GM18526 (cell line): ENCODE data around the gene LRRC1.

ENCODE experiments used
- POLR2A ChIP-seq: IDR thresholded peaks from 3 replicates; pipeline ENCODE4 v1.6.1; 2011; ENCODE audit not compliant: insufficient read length; ENCODE audit errors: extremely low read depth

The LRRC1 gene

GRCh38 chr6:53794720-53795339 is at the start of gene LRRC1:
LRRC1 (plus strand) TSS chr6:53795005; CDS start chr6:53795257, 252 bp downstream.
- TF ChIP-seq POLR2A = peak; percentile 75

- no peak for TF ChIP-seq POLR2A
Observed at GRCh38 chr6:53746442-53747103, 48.2 kb upstream of the LRRC1 start.

GRCh38 chr6:53750052-53750650 is 44.7 kb upstream of the LRRC1 start:
- TF ChIP-seq POLR2A = no peak

GRCh38 chr6:53751417-53751816 is 43.4 kb upstream of the LRRC1 start:
- TF ChIP-seq POLR2A = no peak

- TF ChIP-seq POLR2A = no peak
Observed at GRCh38 chr6:53752440-53752839, 42.4 kb upstream of the LRRC1 start.

- TF ChIP-seq POLR2A = no peak
Observed at GRCh38 chr6:53752856-53753255, 41.9 kb upstream of the LRRC1 start.

GRCh38 chr6:53754330-53754729 is 40.5 kb upstream of the LRRC1 start:
- no peak for TF ChIP-seq POLR2A

- TF ChIP-seq POLR2A = no peak
Observed at GRCh38 chr6:53756396-53756795, 38.4 kb upstream of the LRRC1 start.

GRCh38 chr6:53758496-53758895 is 36.3 kb upstream of the LRRC1 start:
- no peak for TF ChIP-seq POLR2A

GRCh38 chr6:53761036-53761435 is 33.8 kb upstream of the LRRC1 start:
- no peak for TF ChIP-seq POLR2A

GRCh38 chr6:53765270-53765669 is 29.5 kb upstream of the LRRC1 start:
- no peak for TF ChIP-seq POLR2A

- TF ChIP-seq POLR2A = no peak
Observed at GRCh38 chr6:53766930-53767329, 27.9 kb upstream of the LRRC1 start.

GRCh38 chr6:53767941-53768340 is 26.9 kb upstream of the LRRC1 start:
- TF ChIP-seq POLR2A = no peak

GRCh38 chr6:53768636-53769035 is 26.2 kb upstream of the LRRC1 start:
- no peak for TF ChIP-seq POLR2A

- TF ChIP-seq POLR2A = no peak
Observed at GRCh38 chr6:53770780-53771249, 24.0 kb upstream of the LRRC1 start.
